ENCODE data around the gene LDB3.

GRCh38 chr10:86652361-86653202, 15.7 kb upstream of the LDB3 start:
- no peak for TF ChIP-seq EZH2 (IDR thresholded peaks at IDR 0.05; ENCODE audit: borderline replicate concordance, low read length)
- no peak for TF ChIP-seq CTCF (IDR thresholded peaks at IDR 0.05; ENCODE audit: low read length)

Data from OCI-LY1 (cell line).